C4-2B (cell line): Measurements from ENCODE around the gene HRAS.

ENCODE experiments used
- ZFX ChIP-seq: fragments of 450-650 bp; IDR thresholded peaks from 2 replicates; pipeline ENCODE4 v1.6.1; 2017
- TF ChIP-seq, protein P1 (sequence below): fragments of 450-650 bp; conservative IDR thresholded peaks from 2 replicates; pipeline ENCODE4 v1.5.1; 2017; ENCODE audit warnings: mild to moderate bottlenecking

DNA sequence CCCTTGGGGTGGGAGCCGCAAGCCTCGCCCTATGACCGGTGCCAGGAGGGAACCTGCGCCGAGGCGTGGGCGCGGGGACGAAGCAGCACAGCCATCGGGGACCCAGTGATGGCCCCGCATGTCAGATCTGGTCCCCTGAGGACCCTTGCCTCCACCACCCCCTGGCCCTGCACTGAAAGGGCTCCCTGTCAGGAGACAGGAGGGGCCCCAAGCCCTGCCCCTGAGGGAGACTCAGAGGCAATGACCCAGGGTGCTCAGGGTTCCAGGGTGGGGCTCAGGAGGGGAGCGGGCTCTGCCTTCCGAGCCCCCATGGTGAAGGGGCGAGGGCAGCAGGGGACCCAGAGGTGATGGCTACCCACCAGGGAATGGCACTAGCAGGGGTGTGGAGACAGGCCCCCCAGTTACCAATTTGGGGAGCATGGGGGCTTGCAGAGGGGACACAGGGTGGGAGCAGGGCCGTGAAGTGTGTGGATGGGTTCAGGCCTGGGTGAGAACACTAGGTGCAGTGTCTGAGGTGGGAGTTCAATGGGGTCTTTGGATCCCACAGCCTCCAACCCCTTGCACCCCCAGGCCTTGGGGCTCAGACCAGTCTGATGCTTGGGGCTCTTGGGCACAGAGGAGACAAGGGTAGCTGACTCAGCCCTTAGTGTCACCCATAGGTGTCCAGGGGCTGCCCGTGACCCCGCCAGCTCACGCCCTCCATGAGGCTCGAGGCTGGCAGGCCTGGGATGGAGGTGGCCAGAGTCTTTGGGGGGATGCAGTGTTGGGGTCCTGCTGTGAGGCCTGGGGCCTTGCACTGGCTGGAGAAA lies 2.5 kb upstream of the HRAS start:
- TF ChIP-seq, protein P1, sequence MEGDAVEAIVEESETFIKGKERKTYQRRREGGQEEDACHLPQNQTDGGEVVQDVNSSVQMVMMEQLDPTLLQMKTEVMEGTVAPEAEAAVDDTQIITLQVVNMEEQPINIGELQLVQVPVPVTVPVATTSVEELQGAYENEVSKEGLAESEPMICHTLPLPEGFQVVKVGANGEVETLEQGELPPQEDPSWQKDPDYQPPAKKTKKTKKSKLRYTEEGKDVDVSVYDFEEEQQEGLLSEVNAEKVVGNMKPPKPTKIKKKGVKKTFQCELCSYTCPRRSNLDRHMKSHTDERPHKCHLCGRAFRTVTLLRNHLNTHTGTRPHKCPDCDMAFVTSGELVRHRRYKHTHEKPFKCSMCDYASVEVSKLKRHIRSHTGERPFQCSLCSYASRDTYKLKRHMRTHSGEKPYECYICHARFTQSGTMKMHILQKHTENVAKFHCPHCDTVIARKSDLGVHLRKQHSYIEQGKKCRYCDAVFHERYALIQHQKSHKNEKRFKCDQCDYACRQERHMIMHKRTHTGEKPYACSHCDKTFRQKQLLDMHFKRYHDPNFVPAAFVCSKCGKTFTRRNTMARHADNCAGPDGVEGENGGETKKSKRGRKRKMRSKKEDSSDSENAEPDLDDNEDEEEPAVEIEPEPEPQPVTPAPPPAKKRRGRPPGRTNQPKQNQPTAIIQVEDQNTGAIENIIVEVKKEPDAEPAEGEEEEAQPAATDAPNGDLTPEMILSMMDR = no peak
- no peak for TF ChIP-seq ZFX
